GM19239 (cell line): ENCODE data around the gene IL22RA1.

Source experiments
- DNase-seq: peaks from one replicate; pipeline ENCODE4 v3.0.0; 2011; ENCODE audit warnings: low spot score; ENCODE audit not compliant: insufficient read length
- FAIRE-seq: peaks from 2 replicates; lab custom pipeline; 2011; peaks lifted over from hg19 to GRCh38; lab: Jason Lieb, UNC

Gene IL22RA1, protein sequence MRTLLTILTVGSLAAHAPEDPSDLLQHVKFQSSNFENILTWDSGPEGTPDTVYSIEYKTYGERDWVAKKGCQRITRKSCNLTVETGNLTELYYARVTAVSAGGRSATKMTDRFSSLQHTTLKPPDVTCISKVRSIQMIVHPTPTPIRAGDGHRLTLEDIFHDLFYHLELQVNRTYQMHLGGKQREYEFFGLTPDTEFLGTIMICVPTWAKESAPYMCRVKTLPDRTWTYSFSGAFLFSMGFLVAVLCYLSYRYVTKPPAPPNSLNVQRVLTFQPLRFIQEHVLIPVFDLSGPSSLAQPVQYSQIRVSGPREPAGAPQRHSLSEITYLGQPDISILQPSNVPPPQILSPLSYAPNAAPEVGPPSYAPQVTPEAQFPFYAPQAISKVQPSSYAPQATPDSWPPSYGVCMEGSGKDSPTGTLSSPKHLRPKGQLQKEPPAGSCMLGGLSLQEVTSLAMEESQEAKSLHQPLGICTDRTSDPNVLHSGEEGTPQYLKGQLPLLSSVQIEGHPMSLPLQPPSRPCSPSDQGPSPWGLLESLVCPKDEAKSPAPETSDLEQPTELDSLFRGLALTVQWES

DNA sequence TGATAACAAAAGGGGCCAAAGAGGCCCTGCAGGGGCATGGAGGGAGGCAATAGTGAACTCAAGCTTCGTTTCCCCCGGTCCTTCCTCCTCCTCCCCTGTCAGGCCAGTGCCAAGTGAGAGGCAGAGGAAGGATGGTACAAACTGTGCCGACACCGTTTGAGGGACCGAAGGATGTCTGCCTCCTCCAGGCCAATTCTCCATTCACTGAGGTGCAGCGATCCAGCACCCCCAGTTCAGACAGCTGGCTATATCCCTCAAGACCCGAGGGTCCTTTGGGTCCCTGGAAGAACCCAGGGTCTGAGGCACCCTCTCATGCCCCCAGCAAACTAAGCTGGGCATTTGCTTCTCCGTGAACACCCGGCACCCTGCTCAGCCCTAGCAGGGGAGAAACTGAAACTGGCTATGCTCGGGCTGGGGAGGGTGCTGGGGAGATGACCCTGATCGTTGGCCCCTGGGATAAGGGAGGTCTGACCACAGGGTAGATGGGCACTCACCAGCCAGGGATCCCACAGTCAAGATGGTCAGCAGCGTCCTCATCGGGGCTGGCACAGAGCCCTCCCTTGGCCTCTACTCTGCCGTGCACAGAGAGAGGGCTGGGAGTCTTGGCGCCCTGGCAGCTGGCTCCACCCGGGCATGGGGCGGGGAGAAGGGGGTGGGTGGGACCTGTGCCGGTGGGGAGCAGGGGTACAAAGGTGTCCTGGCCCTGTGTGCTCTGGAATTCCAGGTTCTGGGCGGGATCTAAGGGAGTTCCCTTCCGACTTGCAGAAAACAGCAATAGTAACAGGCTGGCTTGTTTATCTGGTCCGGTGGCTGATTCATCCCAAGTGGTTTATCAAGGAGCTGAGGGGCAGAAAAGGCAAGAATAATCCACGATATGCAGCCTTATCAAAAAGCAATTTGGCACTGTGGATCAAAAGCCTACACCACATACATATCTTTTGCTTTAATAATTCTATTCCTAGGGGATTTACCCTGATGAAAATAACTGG lies at the start of gene IL22RA1:
Gene IL22RA1 (minus strand): TSS at position 595 of the 989 bp plus-strand sequence. CDS start 58 bp downstream, at position 537.
- DNase-seq: no peak
- no peak for FAIRE-seq

DNA sequence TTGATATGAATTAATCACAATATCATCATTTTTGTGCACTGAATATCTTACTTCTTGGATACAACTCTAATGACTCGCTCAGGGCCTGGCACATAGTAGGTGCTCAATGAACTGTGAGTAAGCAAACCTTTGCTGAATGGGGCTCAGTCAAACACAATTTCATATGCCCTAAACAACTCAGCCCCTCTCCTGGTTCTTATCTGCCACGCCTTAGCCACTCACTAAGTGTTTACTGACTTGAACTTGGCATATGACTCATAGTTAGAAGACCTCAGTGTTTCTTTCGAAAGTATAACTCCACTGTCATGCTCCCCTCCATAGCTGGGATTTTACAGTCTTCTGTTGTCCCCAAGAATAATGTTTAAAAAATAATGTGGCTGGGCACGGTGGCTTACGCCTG lies 48.9 kb upstream of the IL22RA1 start:
- DNase-seq: peak; percentile 37
- peak; percentile 85 for FAIRE-seq

DNA sequence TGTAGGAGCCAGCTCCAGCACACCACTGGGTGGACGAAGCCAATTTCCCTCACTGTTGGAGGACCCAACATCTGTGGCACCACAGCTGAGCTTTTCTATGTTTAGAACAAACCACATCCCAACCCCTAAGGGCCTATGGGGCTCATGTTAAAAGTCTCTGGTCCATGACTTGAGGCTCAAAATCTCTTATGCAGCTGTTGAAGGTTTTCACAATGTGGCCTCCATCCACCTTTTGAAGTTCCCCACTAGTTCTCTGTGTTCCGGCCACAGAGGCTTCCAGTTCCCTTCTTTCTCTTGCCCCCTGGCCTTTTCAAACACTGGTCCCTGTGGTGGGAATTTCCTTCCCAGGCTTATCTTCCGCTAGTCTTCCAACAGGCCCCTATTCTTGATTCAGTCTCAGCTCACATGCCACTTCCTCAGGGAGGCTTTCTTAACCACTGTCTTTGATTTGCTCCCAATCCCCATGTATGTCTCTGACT lies 48.1 kb upstream of the IL22RA1 start:
- FAIRE-seq (peak; percentile 95), DNase-seq (peak; percentile 56)

DNA sequence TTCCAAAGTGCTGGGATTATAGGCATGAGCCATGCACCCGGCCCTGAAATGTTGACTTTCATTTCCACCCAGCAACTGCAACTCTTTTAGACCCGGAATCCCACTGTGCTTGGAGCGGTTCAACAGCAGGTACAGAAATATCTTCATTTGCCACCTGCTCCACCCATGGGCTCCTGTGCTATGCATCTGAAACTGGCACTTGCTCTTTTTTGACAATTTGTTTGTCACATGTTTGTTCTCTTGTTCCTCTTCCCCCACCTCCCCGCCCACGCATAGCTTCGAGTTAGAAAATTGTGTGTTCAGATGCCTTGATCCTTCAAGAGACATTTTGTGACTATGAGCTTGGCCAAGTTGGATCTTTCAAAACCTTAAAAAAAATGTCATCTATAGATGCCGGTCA lies 46.6 kb upstream of the IL22RA1 start:
- FAIRE-seq: peak; percentile 80

GRCh38 chr1:24186993-24187790 lies 44.3 kb upstream of the IL22RA1 start, which contains the start of gene IFNLR1:
Gene IFNLR1, minus strand, starts transcription at chr1:24187289. Its CDS starts 41 bp downstream, at chr1:24187248.
- DNase-seq: peak; percentile 56
- FAIRE-seq: peak; percentile 35

More for the DNA sequence above, 46.6 kb upstream of the IL22RA1 start:
- peak; percentile 28 for DNase-seq

DNA sequence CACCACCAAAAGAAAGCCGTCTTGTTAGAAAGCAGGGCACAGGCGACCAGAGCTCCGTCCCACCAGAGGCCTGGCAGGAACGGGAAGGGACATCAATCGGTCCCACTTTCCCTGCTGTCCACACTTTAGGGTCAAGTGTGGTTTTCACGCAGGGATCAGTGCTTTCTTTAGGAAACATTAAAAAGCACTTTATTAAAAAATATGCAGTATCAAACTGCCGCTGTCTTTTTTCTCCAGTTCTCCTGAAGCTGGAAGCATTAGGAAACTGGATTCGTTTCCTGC lies 43.7 kb upstream of the IL22RA1 start:
- FAIRE-seq (peak; percentile 67), DNase-seq (no peak)

GRCh38 chr1:24186031-24186710 lies 43.2 kb upstream of the IL22RA1 start:
- FAIRE-seq: no peak
- no peak for DNase-seq

DNA sequence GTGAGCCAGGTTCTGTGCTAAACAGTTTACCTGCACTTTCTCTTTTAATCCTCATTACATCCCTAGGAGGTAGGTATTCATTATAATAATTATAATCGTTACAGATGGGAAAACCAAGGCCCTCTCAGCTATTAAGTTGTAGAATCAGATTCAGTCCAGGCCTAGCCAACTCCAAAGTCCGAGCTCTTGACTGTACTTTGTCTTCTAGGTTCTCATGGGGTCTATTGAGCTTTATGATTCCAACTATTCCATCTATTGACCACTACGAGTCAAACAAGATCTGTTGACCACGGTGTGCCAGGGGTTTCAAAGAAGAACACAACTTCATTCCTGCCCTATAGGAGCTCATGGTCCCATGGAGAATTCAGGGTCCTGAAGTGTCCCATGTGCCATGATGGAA lies 42.1 kb upstream of the IL22RA1 start:
- no peak for FAIRE-seq
- no peak for DNase-seq

GRCh38 chr1:24182061-24182460 lies 39.1 kb upstream of the IL22RA1 start:
- DNase-seq (no peak), FAIRE-seq (no peak)

GRCh38 chr1:24181619-24182018 lies 38.7 kb upstream of the IL22RA1 start:
- FAIRE-seq: no peak
- DNase-seq: no peak

DNA sequence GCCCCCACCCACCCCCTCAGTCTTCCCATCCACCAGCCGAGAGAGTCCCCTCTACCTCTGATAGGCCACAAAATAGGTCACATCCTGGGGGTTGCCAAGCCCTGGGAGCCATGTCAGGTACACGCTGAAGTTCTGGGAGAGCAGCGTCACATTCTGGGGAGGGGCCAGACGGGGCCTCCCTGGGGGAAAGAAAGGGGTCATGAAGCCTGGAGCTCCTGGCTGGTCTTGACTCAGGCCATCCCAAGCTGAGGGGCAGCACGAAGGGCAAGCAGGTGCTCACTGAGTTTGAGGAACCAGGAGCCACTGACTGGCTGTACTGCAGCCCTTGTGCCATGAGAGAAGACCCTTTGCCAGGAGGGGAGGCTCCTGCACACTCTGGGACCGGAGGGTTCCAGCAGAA lies 37.7 kb upstream of the IL22RA1 start:
- DNase-seq (no peak), FAIRE-seq (no peak)

DNA sequence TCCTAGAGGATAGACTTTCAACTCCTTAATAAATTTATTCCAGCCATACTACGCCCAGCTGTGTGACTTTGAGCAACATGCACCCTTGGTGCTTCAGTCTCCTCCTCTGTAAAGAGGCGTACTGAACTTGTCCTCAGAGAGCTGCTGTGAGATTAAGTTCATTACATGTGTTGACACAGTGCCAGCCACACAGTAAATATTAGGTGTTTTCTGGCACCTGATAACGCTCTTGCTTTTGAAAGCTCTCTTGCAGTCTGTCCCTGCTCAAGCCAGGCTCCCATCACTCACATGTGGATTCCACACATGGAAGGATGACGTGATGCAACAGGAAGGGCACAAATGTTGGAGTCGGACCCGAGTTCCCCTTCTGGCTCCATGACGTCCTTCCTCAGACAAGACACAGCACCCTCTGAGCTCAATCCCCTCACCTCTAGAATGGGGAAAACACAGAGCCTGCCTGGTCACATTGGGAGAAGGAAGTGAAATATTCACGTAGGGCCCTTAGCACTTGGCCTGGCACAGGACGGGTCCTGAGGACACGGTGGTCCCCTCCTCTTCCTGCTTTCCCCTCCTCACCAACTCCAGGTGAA lies 36.4 kb upstream of the IL22RA1 start:
- FAIRE-seq (no peak), DNase-seq (no peak)

DNA sequence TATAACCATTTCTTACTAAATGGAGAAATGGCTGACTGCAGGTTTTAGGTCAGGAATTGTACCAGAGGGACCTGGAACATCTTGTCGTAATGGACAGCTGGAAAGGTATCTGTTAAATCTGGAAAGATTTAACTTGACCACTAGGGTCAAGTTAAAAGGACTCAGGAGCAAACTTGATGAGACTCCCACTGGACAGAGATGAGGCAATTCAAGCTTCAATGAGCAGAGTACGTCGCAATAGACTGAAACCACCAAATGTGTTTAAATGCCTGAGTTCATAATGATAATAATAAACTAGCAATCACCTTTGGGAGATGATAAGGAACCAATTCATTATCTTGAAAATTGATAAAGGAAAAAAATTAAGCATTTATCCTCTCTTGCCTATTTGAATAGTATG lies 35.5 kb upstream of the IL22RA1 start:
- DNase-seq (no peak), FAIRE-seq (no peak)

DNA sequence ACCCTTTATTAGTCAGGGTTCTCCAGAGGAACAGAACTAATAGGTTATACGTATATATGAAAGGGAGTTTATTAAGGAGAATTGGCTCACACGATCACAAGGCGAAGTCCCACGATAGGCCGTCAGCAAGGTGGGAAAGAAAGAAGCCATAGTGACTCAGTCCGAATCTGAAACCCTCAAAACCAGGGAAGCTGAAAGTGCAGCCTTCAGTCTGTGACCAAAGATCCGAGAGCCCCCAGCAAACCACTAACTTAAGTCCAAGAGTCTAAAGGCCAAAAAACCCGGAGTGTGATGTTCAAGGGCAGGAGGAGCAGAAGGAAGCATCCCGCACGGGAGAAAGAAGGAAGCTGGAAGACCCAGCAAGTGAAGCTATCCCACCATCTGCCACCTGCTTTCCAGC lies 34.2 kb upstream of the IL22RA1 start:
- no peak for DNase-seq

GRCh38 chr1:24175033-24175755 lies 32.3 kb upstream of the IL22RA1 start:
- no peak for FAIRE-seq
- DNase-seq: no peak

More for the DNA sequence above, 34.2 kb upstream of the IL22RA1 start:
- peak; percentile 61 for FAIRE-seq

DNA sequence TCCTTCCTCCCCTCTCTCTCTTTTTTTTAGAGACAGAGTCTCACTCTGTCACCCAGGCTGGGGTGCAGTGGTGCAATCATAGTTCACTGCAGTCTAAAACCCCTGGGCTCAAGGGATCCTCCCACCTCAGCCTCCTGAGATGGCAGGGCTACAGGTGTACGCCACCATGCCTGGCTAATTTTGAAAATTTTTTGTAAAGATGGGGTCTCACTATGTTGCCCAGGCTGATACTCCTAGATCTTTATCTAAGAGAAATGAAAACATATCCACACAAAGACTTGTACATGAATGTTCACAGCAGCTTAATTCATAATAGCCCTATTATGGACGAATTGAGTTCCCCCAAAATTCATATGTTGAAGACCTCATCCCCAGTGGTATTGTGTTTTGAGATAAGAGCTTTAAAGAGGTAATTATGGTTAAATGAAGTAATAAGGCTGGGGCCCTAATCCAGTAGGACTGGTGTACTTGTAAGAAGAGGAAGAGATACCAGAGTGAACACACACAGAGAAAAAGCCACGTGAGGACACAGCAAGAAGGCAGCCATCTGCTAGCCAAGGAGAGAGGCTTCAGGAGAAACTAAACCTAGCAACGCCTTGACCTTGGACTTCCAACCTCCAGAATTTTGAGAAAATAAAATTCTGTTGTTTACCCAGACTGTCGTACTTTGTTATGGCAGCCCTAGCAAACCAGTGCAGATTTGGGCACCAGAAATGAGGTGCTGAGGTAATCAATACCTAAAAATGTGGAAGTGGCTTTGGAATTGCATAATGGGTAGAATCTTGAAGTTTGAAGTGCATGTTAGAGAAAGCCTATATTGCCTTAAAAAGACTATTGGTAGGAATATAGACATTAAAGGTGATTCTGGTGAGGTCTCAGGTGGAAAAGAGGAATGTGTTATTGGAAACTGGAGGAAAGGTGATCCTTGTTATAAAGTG lies 31.0 kb upstream of the IL22RA1 start:
- peak; percentile 11 for FAIRE-seq
- DNase-seq: no peak

DNA sequence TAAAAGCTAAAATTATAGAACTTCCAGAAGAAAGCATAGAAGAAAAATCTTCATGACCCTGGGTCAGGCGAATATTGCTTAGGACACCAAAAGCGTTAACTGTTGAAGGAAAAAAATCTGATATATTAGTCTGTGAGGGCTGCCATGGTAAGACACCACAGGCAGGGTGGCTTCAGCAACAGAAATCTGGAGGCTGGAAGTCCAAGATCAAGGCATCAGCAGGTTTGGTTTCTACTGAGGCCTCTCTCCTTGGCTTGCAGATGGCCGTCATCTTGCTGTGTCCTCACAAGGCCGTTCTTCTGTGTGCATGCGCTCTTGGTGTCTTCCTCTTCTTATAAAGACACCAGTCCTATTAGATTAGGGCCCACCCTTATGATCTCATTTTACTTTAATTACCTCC lies 29.7 kb upstream of the IL22RA1 start:
- DNase-seq (no peak), FAIRE-seq (no peak)
